HTERT RPE-1 (cell line): ENCODE measurements around the gene KLHL29.

Experiments used
- in situ Hi-C: fragments of 300-500 bp; cut with MboI; formaldehyde crosslinking; loops from 4 replicates; pipeline ENCODE4 v1.14.3; 2020; ENCODE audit warnings: low sequenced_read_pairs

The KLHL29 gene

DNA sequence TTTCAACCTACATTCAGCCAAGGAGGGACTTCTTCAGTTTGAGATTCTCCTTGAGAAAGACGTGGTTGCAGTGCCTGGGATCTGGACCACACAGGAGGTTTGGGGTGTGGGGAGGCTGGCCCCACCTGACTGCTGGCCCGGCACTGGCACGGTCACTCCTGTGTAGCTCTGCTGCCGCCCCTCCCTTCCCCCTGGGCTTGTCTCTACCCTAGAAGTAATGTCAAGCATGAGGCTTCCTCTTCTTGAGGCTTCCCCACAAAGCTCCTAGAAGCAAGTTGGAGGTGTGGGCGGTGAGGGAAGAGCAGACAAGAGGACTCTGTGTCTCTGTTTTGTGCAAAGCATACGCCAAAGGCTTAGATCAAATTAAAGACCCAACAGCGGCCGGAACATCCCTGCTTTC lies 8.7 kb downstream of the KLHL29 start:
- in situ Hi-C loops: no loop called here

DNA sequence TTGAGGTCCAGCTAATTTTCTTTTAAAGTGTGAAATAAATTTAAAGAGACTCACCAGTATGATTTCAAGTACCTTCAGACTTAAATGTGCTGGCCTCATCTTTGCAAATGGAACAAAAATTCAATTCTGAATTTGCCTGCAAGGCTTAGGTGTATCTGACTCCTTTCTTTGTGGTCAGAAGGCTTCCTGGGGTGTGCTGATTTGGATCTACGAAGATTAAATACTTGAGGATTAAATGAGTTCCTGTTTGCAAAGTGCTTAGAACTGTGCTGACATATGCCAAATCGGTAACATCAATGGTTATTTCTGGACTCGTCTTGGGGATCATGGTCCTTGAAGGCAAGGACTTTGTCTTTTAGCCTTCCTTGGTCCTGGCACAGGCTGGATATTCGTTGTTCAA lies 9.7 kb downstream of the KLHL29 start:
- in situ Hi-C loops: no loop called here

DNA sequence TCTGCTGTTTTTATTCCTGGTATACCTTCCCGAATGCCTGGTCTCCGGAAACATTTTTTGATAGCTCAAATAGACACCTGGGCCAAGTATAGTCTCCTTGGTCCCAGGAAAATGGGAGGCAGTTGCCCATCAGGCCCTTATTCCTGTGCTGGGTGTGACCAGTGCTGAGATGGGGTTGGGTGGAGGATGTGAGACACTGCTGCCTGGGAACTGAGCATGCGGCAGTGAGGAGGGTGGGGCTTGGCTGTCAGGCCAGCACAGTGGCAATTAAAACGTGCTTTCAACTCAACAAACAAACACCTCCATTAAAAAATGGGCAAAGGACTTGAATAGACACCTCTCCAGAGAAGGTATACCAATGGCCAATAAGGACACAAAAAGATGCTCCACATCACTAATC lies 12.5 kb downstream of the KLHL29 start:
- in situ Hi-C loops: no loop called here

DNA sequence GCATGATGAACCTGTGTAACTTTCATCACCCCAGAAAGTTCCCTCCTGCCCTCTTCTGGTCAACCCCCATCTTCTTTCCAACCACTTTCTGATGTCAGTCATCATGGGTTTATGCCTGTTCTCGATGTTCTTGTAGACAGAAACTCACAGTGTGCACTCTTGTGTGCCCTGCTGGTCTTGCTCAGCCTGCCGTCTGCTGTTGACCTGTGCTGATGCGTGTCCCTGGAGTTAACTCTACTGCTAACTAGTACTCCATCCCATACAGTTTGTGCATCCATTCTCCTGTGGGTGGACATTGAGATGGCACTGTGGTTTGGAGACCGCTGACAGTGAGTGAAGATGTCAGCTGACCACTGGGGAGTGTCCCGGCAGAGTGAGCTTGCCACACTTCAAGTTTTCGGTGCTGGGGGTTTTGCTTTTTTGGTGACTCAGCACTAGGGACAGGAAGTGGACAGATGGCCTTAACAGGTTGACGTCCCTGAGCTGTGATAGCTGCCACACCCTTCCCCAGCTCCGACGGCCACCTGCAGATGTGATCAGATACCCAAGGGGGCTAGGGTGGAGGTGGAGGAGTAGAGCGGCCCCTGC lies 14.8 kb downstream of the KLHL29 start:
- in situ Hi-C loops: no loop called here

DNA sequence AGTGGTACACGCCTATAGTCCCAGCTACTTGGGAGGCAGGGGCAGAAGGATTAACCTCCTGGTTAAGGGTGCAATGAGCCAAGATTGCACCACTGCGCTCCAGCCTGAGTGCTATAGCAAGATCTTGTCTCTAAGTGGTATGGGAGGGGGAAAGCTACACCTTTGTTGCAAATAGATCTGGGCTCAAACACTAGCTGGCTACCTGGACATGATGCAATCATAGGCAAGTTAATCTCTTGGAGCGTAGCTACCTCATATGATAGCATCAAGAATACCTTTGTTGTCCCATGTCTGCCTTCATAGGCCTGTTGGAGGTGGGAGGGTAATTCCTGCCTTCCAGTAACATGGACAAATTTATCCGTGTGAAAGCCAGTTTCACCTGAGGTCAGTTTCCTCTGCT lies 15.7 kb downstream of the KLHL29 start:
- in situ Hi-C loops: no loop called here

DNA sequence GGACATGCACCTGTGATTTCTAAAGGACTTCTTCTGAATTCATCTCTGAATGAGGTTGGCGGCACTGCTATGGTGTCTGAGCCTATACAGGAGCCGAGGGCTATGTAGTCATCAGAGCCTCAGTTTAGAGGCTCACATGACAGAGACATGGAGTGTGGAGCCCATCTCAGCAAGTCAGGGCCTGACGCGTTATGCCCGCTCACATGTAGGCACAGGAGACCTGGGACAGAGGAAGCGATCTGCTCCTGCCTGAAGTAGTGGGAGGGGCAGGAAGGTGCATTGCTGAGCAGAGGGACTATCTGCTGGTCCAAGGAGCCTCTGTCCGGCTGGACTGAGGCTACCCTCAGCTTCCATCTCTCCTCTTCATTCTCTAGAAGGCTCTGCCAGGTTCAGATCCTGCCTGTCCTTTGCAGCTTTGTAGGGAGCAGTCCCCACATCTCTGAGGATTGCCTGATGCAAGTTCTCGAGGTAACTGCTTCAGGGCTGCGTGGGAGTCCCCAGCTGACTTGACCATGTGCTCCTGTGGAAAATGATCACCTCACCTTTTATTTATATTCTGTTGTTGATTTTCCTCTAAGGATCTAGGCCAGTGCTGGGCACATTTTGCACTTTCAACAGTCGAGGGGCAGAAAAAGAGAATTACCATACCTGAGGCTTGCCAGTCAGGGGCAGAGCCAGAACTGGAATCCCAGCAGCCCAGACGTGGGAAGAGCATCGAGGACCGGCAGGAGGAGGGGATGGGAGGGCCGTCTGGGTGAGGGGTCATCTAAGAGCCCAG lies 16.6 kb downstream of the KLHL29 start:
- in situ Hi-C loops: no loop called here

DNA sequence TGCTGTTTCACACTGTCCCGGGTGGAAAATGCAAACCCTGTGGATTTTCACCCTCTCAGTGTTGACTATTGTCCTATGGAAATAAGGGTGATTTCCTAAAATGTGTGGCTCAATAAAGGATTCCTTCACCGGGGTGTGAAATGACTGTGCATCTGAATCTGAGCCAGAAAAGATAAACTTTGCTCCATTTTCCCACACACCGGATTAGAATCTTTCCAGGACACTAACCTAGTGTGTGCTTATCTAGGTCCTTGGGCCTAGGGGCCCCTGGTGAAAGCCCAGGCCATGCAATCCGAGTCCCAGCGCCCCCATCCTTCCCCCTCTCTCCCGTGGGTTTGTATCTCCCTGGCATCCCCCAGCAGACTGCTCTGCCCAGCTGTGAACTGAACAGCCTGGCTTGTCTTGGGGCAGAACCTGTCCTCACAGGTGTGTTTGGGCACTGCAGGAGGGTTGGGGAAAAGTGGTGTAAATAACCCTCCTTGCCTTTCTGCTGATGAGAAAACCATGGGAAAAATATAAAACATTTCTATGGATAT lies 17.3 kb downstream of the KLHL29 start:
- in situ Hi-C loops: no loop called here

DNA sequence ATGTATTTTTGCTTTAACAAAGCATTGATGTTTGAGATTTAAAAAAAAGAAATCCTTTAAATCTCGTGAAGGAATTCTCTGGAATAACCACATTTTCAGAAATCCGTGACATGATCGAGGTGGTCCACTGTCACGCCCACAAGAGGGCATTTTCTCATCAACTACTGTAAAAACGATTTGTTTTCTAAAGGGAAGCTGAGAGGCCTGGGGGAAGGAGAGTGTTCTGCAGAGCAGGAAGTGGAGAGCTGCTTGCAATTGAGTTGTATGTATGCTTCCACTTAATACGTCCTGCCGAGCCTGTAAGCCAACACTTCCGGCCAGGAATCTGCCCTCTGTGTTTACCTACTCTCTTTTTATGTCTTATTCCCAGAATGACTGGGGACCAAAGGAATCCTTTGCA lies 19.4 kb downstream of the KLHL29 start:
- in situ Hi-C loops: no loop called here

DNA sequence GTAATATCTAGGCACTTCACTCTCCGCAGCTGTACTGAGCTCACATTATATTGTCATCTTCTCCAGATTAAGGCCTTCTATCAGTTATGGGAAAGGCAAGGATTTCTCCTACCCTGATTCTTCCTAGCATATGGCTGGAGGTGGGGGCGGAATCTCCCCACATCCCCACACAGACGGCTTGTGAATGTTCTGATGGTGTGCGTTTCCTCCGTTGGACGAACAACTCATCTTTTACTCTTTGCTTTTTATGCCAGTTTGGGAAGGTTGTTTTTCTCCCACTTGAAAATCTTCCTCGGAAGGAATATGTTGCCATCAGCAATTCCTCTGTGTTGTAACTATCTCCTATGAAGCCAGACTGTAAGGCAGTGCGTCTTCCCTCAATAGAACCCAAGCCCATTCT lies 24.3 kb downstream of the KLHL29 start:
- in situ Hi-C loops: no loop called here

DNA sequence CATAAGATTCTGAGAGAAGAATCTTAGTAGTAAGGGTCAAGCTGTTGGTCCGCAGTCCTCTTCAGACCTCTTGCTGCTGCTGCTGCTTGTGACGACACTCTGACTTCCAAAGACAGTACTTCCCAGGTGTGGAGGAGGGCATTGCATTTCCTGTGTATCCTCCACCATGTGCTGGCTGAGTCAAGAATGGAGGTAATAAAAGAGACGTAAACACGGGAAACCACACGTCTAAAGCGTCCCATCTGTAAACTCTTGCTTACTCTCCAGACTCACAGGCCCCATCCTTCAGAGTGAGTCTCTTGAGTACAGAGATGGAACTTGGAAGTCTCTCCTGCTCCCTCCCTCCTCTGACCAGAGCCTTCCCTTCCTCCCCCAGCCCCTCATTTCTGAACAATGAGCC lies 25.6 kb downstream of the KLHL29 start:
- in situ Hi-C loops: no loop called here

DNA sequence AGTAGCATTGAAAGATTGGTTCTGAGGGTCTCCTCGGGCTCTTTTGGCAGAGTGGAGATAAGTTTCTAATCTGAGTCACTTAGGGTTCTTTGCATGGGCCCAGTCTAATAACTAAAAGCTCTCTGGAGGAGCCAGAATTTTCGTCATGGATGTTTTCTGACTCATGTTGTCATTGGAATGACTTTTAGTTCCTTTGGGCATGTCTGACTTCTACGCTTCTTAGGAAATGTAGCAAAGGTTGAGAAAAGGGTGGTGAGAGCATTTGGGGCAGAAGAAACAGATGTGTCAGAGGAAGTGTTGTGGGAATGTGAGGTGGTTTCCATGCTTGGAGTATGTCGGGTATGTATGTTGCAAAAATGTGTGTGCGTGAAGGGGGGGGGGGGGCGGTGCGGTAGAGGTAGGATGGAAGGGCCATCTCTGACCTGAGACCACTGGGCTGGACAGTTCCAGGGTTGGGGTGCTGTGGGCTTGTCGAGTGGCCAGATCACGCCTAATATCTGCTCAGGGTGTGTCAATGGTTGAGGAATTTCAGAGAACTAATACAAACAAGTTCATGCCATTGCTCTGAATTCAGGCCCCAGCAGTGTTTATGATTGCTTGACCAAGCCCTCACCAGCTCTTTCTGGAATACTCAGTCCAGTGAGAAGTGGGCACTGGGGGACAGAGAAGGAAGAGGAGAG lies 26.9 kb downstream of the KLHL29 start:
- in situ Hi-C loops: no loop called here

DNA sequence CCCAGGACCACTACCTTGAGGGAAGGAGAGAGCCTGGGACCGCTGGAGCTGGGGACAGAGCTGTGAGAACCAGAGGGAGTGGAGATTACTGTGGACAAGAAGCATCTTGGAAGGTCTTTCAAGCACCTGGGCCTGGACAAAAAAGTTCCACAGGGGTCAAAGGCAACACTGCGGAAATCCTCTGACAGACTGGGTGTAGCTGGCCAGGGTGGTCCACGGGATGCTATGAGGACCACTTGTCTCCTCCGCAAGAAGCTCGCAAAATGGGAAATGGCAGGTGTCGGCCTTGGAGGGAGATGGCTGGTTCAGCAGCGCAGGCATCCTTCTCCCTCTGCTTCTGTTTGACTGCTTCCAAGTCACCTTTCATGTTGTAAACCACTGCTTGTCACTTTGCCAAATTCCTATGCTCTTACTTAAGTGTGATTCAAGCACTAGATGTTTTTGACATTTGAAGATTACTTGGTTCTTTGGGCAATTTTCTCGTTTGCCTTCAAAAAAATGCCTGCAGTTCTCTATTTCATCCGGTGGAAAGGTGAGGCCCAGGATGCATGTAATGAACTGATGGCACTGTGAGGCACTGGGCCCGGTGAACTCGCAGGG lies 27.7 kb downstream of the KLHL29 start:
- in situ Hi-C loops: no loop called here

DNA sequence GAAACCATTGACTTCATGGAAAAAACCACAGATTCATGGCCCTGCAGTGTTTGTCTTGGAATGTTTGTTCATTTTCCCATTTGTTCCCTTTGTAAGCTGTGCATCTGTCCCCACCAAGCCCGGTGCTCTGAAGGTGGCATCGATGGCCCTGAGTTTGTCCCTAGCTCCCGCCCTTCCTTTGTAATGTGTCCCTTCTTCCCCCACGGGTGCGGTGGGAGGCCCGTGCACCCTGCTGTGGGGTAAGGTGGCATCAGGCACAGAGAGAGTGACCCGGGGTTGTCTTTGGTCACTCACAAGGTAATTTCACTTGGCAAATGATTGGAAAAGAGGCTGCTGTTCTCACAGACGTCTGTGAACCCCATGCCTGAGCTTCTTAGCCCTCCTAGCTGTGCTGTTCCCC lies 28.7 kb downstream of the KLHL29 start:
- in situ Hi-C loops: no loop called here

DNA sequence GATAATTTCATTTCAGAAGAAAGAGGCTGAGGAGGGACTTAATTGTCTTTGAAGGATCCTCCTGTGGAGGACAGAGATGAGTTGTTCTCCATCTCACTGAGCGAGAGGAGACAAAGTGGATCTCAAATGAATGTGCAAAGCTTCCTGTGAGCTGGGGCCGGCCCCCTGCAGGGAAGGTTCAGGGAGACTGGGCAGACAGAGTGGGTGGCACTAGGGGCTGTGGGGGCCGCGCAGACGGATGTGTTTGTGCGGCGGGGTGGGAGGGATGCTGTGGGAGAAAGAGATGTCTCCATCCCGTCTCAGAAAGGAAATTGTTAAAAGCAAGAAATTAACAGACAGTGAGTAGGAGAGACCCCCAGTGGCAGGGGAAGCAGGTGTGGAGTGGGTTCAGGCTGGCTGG lies 29.1 kb downstream of the KLHL29 start:
- in situ Hi-C loops: no loop called here

DNA sequence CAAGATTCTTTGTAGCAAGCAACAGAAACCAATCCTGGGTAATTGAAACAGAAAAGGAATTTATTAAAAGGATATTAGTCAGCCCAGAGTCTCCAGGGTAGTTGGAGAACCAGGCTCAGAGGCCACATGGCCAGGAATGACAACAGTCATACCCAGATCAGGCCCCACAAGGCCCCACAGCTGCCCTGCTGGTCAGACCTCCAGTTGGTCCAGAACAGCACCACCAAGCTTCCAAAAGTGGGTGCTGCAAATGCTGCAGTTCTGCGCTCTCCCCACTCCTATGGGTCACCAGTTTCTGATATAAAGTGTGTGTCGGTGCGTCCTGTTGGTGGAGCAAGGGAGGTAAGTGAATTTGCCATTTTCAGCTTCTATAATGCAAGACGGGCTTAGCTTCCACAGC lies 29.9 kb downstream of the KLHL29 start:
- in situ Hi-C loops: no loop called here

DNA sequence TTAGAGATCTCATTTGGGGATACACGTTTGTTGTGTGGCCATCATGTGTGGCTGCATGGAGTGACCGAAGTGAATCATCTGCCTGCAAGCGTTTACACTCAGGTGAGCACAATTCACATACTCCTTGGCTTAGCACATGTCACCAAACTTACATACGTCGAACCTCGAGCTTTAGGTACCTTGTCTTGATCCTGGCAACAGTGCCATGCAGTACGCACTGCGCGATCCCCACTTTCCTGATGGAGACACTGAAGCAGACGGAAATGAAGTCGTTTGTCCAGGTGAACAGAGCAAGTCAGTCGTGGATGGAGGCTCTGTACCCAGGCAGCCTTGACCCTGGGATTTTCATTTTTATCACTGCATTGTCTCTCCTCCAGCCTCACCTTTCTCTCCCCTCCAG lies 32.3 kb downstream of the KLHL29 start:
- in situ Hi-C loops: no loop called here

DNA sequence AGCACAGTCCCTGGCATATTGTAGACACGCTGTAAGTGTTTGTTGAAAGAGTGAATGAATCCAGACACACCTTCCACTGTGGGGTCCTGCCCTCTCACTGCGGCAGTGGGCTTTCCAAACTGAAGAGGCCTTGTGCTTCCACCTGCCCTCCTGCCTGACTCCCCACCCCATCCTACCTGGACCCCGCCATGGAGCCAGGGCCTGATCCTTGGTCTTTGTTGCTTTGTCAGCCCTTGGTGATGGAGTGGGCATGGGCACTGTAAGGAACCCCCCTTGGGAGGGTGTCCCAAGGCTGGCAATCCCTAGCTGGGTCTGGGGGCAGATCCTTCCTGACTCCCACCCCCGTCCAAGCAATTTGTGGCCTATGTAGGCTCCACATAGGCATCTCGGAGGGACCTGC lies 33.1 kb downstream of the KLHL29 start:
- in situ Hi-C loops: no loop called here

DNA sequence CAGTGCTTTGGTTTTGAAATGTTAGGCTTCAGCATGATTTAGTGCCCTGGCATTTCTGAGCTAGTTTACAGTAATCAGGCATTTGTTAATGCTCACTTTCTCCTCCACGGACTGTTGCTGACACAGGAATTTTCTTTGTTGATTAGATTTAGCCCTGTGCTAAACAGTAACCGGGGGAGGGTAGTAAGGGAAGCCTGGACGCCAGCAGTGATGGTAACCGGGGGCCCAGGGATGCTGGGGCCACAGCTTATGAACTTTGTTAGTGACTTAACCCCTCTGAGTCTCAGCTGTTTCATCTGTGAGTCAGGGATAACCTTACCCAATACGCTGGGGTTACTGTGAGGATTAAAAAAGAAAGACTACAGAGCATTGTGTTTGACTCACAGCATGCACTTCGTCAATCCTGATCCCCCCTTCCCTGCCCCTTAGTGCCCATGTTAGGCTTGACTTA lies 33.5 kb downstream of the KLHL29 start:
- in situ Hi-C loops: no loop called here

DNA sequence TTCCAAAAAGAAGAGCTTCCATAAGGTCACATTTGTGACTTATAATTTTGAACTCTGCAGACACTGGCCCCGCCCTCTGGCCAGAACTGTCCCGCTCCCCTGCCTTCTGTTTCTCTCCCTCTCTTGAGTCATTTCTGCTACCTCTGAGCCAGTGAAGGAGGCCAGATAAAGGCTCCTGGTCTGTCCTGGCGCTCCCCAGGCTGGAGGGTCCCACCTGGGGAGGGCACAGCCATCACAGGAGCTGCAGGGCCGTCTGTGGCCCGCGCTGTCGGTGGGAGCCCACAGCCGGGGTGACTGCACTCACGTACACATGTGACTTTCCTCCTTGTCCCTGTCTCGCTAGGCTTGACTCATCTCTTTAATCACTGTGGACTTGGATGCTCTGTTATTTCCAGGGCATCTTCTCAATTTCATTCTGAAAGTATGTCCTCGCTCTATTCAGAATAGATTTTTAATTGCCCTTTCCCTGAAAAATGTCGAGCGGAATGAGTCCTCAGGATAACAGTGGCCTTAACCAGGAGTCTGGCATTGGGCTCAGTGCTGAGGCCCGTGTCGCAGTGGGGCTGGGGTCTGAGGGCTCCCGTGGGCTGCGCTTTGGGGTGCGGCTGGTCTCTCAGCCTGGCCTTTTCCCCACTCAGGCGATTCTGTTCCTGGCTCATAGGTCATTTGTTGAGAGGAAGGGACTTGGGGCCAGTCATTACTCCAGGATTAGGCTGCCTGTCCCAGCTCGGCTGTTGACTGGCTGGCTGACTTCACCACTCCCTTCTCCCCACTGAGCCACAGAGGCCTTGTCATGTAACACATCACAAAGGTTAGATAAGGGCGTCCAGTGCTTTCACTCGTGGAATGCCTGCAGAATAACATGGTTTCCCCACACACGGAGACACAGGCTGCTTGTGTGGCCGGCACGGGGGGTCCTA lies 34.5 kb downstream of the KLHL29 start:
- in situ Hi-C loops: no loop called here

DNA sequence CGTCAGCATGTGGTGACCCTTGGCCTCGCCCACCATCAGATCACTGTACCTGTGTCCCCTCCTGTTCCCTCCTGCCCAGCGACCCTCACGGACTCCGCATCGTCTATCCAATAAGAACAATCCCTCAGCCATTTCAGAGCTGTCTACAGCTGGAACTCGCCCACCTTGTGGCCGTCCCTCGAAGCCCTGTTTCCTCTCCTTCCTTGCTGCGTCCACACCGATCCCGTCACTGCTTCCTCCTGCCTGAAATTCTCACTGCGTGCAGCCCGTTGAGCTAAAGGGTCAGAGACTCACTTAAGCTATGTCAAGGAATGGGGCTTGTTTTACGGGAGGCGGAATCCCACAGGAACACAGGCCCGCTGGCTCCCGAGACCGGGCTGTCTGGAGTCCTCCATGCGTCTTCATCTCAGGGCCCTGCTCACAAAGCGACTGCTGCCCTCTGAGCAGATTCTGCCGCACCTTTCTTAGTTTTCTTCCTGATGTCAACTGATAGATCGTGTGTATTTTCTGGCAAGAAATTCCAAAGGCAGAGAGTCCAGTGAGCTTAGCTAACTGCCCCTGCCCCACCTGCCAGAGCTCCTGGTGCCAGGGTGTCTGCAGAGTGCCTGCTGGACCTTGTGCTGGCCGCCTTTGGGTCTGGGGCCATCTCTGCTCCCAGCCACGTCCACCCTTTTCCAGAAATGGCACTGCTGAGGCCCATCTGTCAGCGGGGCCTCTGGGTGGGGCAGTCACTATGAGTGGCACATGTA lies 35.3 kb downstream of the KLHL29 start:
- in situ Hi-C loops: no loop called here
